ENCODE data around the gene MYBPC1.
"Not testable (repeated sequence)": the region's sequence is repeated elsewhere in the genome, so short reads cannot be mapped to it uniquely, and the experiment has no call there.

MYBPC1 gene

DNA sequence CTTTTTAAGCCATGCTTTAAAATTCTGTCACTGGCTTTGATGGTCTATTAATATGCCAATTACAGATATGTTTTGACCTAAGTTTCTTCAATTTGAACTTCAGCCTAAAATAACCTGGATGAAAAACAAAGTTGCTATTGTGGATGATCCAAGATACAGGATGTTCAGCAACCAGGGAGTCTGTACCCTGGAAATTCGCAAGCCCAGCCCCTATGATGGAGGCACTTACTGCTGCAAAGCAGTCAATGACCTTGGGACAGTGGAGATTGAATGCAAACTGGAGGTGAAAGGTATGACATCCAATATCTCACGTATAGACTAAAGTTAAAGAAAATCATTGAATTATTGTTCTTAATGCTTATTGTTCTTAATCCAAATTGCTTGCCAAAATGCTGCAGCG lies 85.5 kb downstream of the MYBPC1 start:
- H3K9ac ChIP-seq, result no peak overlapping the region
- TF ChIP-seq, protein P1, sequence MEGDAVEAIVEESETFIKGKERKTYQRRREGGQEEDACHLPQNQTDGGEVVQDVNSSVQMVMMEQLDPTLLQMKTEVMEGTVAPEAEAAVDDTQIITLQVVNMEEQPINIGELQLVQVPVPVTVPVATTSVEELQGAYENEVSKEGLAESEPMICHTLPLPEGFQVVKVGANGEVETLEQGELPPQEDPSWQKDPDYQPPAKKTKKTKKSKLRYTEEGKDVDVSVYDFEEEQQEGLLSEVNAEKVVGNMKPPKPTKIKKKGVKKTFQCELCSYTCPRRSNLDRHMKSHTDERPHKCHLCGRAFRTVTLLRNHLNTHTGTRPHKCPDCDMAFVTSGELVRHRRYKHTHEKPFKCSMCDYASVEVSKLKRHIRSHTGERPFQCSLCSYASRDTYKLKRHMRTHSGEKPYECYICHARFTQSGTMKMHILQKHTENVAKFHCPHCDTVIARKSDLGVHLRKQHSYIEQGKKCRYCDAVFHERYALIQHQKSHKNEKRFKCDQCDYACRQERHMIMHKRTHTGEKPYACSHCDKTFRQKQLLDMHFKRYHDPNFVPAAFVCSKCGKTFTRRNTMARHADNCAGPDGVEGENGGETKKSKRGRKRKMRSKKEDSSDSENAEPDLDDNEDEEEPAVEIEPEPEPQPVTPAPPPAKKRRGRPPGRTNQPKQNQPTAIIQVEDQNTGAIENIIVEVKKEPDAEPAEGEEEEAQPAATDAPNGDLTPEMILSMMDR (conservative IDR thresholded peaks at IDR 0.05; ENCODE audit: low read depth, low read length), result no peak
- no peak overlapping the region for H3K4me2 ChIP-seq
- H4K20me1 ChIP-seq (ENCODE audit: insufficient read depth), result no peaks in the 10 kb centered on the region
- no peak overlapping the region for H3K4me3 ChIP-seq (IDR thresholded peaks at IDR 0.05; ENCODE audit: insufficient read depth, low read depth, low read length)
- no peaks in the 10 kb centered on the region for H3K79me2 ChIP-seq (ENCODE audit: insufficient read depth, low read depth)
- H3K4me1 ChIP-seq (ENCODE audit: low read depth, poor library complexity, severe bottlenecking), result no peaks in the 10 kb centered on the region
- no peaks in the 10 kb centered on the region for H3K36me3 ChIP-seq (ENCODE audit: insufficient read depth)
- H3K27me3 ChIP-seq (ENCODE audit: insufficient read depth, low read depth), result no peaks in the 10 kb centered on the region
- H3K27ac ChIP-seq, result no peak overlapping the region
- H2AFZ ChIP-seq (ENCODE audit: low read depth), result no peak overlapping the region

DNA sequence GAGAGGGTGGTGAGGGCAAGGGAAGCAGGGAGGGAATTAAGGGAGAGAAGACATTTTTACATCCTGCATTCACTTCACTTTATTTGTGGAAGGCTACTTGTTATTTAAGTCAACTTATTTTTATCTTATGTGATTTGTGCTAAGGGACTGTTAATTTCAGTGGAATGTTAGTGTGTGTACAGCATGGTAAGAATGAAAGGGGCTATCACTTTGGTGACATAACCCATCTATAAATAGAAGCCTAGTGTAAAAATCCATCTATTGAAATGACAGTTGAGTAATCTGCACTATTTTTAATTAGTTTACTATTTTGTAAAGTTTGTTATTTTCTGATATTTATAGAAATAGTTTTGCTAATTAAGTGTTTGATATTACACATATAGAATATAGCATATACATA lies 85.9 kb downstream of the MYBPC1 start:
- Histone ChIP-seq H3K4me1 (ENCODE audit: low read depth, poor library complexity, severe bottlenecking) (no peaks in the 10 kb centered on the region), H2AFZ (ENCODE audit: low read depth) (no peak overlapping the region), H3K9ac (no peak overlapping the region), H3K79me2 (ENCODE audit: insufficient read depth, low read depth) (no peaks in the 10 kb centered on the region), H3K36me3 (ENCODE audit: insufficient read depth) (no peaks in the 10 kb centered on the region), H4K20me1 (ENCODE audit: insufficient read depth) (no peaks in the 10 kb centered on the region), H3K27me3 (ENCODE audit: insufficient read depth, low read depth) (no peaks in the 10 kb centered on the region), H3K4me2 (no peak overlapping the region), H3K27ac (no peak overlapping the region), H3K4me3 (IDR thresholded peaks at IDR 0.05; ENCODE audit: insufficient read depth, low read depth, low read length) (no peak overlapping the region)
- TF ChIP-seq, protein P1 (conservative IDR thresholded peaks at IDR 0.05; ENCODE audit: low read depth, low read length), result no peak

DNA sequence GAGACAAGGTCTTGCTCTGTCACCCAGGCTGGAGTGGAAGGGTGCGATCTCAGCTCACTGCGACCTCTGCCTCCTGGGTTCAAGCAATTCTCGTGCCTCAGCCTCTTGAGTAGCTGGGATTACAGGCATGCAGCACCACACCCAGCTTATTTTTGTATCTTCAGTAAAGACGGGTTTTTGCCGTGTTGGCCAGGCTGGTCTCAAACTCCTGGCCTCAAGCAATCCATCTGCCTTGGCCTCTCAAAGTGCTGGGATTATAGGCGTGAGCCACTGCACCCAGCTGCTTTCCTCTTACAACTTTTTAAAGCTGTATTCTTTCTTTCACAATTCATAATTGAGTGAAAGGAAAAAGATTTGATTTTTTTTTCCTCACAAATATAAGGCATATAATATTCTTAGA lies 86.9 kb downstream of the MYBPC1 start:
- not testable (repeated sequence) for H3K79me2 ChIP-seq (ENCODE audit: insufficient read depth, low read depth); H3K9ac ChIP-seq; H3K27me3 ChIP-seq (ENCODE audit: insufficient read depth, low read depth); H3K4me1 ChIP-seq (ENCODE audit: low read depth, poor library complexity, severe bottlenecking); H3K27ac ChIP-seq; H3K4me2 ChIP-seq; H3K36me3 ChIP-seq (ENCODE audit: insufficient read depth); H2AFZ ChIP-seq (ENCODE audit: low read depth); H3K4me3 ChIP-seq (IDR thresholded peaks at IDR 0.05; ENCODE audit: insufficient read depth, low read depth, low read length); H4K20me1 ChIP-seq (ENCODE audit: insufficient read depth)

DNA sequence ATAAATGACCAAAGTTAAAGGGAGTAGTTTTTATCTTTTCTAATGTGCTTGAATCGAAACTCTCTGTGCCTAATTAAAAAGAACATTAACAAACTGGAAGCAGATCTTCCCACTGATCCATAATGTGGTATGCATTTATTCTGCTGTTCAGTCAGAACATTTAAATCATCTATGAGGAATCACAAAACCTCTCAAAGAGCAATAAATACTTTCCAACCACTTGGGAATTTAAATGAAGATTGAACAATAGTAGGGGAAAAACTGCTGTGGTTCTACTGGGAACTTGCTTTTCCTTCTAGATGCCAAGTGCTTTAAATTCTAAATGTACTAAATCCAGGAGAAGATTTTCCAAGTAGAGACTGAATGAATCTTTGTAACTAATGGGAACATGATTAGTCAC lies 90.3 kb downstream of the MYBPC1 start:
- no peaks in the 10 kb centered on the region for H3K27me3 ChIP-seq (ENCODE audit: insufficient read depth, low read depth)
- no peak overlapping the region for H3K4me3 ChIP-seq (IDR thresholded peaks at IDR 0.05; ENCODE audit: insufficient read depth, low read depth, low read length)
- H4K20me1 ChIP-seq (ENCODE audit: insufficient read depth), result no peaks in the 10 kb centered on the region
- H3K27ac ChIP-seq, result no peak overlapping the region
- H3K9ac ChIP-seq, result no peak overlapping the region
- TF ChIP-seq, protein P1 (conservative IDR thresholded peaks at IDR 0.05; ENCODE audit: low read depth, low read length), result no peak
- H3K4me2 ChIP-seq, result no peak overlapping the region
- no peaks in the 10 kb centered on the region for H3K79me2 ChIP-seq (ENCODE audit: insufficient read depth, low read depth)
- no peaks in the 10 kb centered on the region for H3K4me1 ChIP-seq (ENCODE audit: low read depth, poor library complexity, severe bottlenecking)
- no peaks in the 10 kb centered on the region for H3K36me3 ChIP-seq (ENCODE audit: insufficient read depth)
- H2AFZ ChIP-seq (ENCODE audit: low read depth), result no peak overlapping the region

DNA sequence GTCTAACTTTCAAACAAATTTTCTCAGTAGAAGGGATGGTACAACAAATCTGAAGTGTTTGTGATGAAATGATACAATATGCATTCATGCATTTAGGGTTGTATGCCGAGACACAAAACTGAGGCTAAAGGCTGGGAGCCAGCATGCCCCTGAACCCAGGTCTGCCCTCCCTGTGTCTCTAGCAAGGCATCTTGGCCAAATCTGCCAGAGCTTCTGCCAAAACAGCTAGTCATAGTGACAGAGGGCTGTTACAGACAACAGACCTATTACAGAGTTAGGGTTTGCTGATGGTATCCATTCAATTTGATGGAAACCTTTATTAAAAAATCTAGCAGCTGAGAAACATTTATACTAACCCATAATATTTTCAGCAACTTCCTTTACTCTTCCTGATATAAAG lies 91.4 kb downstream of the MYBPC1 start:
- H3K27me3 ChIP-seq (ENCODE audit: insufficient read depth, low read depth), result no peaks in the 10 kb centered on the region
- H3K36me3 ChIP-seq (ENCODE audit: insufficient read depth), result no peaks in the 10 kb centered on the region
- no peaks in the 10 kb centered on the region for H3K79me2 ChIP-seq (ENCODE audit: insufficient read depth, low read depth)
- H3K4me2 ChIP-seq, result no peak overlapping the region
- H3K4me3 ChIP-seq (IDR thresholded peaks at IDR 0.05; ENCODE audit: insufficient read depth, low read depth, low read length), result no peak overlapping the region
- no peak overlapping the region for H3K27ac ChIP-seq
- H3K4me1 ChIP-seq (ENCODE audit: low read depth, poor library complexity, severe bottlenecking), result no peaks in the 10 kb centered on the region
- H4K20me1 ChIP-seq (ENCODE audit: insufficient read depth), result no peaks in the 10 kb centered on the region
- H2AFZ ChIP-seq (ENCODE audit: low read depth), result no peak overlapping the region
- TF ChIP-seq, protein P1 (conservative IDR thresholded peaks at IDR 0.05; ENCODE audit: low read depth, low read length), result no peak
- no peak overlapping the region for H3K9ac ChIP-seq
